CD4-positive, alpha-beta T cell treated with Interleukin-2 at 100 ng/mL for 4 hours (primary cell): ENCODE measurements around the gene NEXN.
"Not testable (repeated sequence)": the region's sequence is repeated elsewhere in the genome, so short reads cannot be mapped to it uniquely, and the experiment has no call there.

Experiments used
- DNase-seq: peaks from one replicate; pipeline ENCODE4 v3.0.0-alpha.2; 2020; ENCODE audit warnings: low spot score

NEXN gene

DNA sequence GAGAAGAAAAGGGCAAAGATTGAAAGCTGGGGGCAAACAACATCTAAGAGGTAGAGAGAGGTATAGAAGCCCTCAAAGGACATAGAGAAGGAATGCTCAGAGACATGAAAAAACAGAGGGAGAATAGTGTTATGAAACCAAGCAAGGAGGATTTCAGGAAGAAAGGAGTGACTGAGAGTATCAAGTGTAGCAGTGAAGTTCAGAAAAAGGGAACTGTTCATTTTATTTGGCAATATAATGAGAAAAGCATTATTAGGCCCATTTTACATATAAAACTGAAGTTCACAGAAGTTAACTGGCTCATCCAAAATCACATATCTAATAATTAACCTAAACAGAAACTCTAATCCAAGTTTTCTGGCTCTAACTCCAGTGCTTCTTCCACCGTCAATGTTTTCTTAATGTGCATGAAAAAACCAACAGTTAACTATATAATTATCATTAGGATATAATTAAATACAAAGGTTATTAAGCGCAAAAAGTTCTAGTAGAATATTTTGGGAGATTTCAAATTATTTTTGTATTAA is 17.7 kb downstream of the NEXN start:
- no peak for DNase-seq

DNA sequence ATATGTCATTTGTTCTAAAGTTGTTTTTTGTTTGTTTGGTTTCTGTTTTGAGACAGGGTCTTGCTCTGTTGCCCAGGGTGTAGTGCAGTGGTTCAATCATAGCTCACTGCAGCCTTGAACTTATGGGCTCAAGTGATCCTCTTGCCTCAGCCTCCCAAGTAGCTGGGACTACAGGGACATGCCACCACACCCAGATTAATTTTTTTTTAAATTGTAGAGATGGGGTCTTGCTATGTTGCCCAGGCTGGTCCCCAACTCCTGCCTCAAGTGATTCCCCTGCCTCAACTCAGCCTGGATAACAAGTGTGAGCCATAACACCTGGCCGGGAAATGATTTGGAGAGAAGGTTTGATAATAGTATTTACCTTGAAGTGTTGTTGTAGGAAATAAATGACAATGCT is 18.2 kb downstream of the NEXN start:
- DNase-seq, result no peak

DNA sequence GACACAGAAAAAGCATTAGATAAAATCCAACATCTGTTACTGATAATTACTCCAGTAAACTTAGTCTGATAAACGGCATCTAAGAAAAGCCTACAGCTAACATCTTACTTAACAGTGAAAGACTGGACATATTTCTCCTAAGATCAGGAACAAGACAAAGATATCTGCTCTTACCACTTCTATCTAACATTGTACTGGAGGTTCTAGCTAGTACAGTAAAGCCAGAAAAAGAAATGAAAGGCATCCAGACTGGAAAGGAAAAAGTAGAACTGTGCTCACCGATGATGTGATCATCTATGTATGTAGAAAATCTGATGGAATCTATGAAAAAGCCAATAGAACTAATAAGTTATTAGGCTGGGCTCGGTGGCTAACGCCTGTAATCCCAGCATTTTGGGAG is 21.7 kb downstream of the NEXN start:
- DNase-seq, result no peak

DNA sequence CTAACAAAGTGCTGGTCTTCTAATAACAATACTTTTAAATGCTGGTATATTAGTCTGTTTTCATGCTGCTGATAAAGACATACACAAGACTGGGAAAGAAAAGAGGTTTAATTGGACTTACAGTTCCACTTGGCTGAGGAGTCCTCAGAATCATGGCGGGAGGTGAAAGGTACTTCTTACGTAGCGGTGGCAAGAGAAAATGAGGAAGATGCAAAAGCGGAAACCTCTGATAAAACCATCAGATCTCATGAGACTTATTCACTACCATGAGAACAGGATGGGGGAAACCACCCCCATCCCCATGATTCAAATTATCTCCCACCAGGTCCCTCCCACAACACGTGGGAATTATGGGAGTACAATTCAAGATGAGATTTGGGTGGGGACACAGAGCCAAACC is 30.5 kb downstream of the NEXN start:
- DNase-seq, result not testable (repeated sequence)

DNA sequence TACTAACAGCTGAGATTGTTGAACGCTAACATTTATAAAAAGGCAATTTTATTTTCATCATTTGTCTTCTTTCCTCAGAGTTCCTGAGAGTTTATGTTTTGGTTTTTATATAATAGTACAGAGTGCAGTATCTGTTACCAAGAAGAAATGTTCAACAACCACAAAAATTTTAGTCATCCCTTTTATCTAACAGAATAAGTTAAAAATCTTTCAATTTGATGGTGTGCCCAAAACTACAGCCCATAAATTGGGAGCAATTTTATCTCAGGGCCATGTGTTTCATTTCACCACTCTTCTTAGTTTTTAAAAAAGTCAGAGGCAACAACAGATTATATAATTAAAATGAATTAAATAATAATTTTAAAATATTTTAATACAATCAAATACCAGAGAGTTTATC is 37.1 kb downstream of the NEXN start:
- DNase-seq, result no peak

DNA sequence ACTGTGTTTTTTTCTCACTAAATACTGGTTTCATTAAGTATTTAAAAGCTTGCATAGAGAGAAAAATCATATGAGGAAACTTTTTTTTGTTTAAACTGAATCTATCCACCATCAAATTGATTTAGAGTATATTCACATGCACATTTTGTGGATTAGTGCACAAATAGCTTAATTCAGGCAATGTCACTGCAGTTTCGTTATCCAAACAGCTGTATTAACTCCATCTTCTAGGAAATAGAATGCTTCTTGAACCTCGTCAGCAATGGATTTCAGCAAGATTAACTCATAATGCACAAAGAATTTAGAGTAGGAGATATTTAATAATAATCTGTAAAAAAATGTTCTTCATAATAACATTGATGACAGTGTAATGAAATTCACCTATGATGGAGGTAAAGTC is 37.5 kb downstream of the NEXN start:
- DNase-seq, result no peak

DNA sequence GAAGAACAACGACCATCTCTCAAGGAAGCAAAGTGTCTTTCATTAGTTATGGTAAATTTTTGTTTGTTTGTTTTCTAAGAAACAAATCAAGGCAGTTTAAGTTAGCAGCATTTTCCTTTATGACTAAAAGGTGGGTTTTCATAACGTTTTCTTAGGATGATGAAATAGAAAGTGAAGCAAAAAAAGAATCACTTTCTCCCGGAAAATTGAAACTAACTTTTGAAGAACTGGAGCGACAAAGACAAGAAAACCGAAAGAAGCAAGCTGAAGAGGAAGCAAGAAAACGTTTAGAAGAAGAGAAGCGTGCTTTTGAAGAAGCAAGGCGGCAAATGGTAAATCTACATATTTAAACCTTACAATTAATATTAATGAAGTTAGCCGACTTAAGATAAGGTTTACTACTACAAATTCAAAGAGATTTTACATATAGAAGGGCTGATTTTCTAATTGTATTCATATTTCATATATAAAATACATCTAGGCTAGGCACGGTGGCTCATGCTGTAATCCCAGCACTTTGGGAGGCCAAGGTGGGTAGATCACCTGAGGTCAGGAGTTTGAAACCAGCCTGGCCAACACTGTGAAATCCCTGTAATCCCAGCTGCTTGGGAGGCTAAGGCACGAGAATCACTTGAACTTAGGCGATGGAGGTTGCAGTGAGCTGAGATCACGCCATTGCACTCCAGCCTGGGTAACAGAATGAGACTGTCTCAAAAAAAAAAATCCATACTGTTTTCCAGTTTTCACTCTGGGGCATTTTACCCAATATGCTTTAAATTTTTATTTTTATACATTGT is 38.3 kb downstream of the NEXN start:
- DNase-seq, result peak; percentile 13

DNA sequence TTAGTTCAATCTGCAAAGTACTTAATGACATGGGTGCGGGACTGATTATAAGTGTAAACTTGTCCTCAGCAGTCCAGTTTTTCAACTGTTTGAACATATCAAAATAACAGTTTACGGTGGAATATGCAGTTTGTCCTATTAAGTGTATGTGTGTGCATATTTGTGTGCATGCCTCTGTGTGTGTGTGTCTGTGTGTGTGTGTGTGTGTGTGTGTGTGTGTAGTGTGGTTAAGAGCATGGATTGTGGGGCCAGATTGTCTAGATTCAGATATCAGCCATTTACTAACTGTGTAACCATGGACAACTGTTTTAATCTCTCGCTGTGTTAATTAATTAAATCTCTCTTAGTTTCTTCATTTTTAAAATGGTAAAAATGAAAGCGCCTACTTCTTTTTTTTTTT is 39.0 kb downstream of the NEXN start:
- no peak for DNase-seq

DNA sequence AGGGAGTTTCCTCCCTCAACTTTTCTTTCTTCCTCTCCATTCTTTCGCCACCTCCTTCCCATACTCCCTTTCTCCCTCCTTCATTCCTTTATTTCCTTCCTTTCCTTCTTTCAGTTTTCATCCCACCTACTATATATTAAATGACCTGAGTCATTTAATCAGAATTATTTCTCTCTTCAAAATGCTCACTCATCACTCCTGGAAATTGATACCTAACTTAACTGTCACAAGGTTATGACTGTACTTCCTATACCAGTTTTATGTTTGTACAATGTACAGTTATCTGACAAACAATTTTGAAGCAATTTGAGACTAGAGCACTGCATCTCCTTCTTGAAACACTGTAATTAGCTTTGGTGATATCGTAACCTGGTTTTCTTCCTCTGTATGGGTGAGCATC is 41.4 kb downstream of the NEXN start:
- DNase-seq, result no peak

DNA sequence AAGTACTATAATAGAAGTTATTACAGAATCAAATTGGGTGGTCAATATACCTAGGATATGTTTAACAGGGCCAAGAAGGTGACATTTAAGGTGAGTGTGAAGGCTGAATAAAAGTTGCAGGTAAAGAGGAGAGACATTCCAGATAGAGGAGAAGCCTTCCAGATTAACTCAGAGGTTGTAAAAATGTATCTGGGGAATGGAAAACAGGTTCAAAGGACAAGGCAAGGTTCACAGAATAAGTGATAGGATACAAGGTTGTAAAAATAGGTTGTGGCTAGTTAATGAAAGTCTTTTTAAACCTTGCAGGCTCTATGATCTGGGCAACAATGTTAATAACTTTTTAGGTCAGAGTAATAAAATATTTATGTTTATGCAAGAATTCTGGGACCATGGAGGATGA is 50.2 kb downstream of the NEXN start:
- no peak for DNase-seq

DNA sequence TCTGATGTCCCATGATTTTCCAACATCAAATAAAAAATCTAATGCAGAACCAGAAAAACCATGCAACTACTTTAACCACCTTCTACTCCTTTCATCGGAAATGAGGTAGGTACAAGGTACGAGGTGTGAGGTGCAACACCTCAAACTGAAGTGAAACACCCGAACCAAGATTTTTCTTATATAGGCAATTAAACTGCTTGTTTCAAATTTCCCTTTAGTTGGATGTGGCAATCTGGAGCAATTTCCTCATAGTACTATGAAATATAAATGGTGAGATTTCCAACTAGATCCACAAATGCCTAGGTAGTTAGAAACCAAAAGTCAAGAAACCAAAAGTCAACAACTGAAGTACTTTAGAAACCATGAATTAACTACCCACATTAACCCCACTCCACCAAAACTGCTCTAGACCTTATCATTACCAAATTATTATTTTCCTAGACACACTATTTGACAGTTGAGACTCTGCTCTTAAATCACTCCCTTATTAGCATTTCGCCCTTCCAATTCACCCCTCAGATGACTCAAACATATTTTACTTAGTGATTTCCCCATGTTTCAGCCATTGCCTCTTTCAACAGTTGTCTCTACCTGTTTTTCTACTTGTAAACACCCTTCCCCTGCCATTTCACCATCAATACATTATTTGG is 52.6 kb downstream of the NEXN start:
- DNase-seq, result no peak

DNA sequence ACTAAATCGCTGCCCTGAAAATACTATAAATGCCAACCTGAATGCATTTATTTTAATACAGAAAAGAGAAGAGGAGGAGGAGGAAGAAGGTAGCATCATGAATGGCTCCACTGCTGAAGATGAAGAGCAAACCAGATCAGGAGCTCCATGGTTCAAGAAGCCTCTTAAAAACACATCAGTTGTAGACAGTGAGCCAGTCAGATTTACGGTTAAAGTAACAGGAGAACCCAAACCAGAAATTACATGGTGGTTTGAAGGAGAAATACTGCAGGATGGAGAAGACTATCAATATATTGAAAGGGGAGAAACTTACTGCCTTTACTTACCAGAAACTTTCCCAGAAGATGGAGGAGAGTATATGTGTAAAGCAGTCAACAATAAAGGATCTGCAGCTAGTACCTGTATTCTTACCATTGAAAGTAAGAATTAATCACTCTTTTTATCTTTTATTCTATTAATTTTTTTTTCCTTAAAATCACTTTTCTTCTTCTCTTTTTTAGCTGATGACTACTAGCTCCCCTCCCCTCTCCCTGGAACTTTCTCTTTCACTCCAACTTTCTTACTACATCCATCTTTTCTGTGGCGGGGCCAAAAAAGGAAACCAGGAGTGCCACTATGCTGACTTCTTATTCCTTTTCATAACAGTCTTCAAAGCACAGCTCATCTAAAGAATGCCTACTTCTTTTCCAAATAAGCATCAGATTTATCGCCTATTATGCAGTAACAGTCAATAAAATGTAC is 54.1 kb downstream of the NEXN start:
- DNase-seq, result no peak

DNA sequence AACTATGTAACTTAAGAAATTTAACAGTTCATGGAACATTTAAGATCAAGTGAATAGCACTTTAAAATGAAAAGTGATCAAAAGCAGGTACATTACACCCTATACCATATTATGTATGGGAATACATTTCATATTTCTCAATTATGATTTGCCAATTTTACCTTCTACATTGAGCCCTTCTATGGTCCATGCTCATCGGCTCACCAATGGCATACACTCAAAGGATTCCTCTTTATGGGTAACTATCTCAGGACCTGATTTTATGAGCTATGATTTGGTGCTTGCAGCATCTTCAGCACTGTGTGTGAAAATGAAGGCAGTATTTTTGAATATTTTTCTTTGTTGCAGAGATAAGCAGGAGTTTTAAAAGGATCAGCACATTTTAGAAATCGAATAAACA is 56.9 kb downstream of the NEXN start:
- no peak for DNase-seq

DNA sequence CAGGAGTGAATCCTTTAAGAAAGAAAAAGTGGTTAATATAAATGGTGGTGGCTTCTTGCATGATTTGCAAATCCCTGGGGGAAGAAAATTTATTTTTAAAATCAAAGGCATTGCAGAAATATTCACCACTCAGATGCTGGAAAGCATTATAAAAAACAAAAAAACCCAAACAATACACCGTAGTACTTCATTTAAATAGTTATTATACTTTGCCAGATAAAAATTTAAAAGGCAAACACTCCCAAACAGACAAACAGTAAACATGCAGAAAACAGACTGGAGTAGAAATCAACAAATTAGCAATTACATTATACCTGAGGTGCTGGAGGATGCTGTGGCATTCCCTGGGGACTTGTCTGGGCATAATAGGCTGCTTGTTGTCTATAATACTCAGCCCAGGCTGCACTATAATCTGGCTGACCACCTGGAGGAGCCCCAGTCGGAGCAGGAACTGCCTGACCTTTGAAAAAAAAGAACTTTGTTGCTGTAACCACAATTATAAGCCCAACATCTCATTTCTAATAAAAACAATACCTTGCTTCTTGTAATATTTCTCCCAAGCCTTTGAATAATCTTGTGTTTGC is 60.5 kb downstream of the NEXN start:
- DNase-seq, result no peak

DNA sequence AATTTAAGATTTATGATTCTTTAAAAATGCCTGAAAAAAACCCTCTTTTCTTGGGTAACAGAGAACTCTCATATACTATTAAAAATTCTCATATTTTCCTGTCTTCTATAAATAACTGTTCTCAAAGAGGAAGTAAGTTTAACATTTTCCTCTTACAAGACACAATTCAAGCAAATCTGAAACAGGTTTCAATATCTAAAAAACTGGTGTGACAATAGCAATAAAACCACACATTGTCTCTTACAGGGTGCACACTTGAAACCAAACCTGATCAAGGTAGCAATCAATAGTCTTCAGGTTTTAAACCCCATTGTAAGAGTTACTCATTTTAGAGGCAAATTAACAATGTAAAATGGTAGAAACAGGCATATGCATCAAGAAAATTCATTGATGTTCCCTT is 62.4 kb downstream of the NEXN start:
- no peak for DNase-seq

DNA sequence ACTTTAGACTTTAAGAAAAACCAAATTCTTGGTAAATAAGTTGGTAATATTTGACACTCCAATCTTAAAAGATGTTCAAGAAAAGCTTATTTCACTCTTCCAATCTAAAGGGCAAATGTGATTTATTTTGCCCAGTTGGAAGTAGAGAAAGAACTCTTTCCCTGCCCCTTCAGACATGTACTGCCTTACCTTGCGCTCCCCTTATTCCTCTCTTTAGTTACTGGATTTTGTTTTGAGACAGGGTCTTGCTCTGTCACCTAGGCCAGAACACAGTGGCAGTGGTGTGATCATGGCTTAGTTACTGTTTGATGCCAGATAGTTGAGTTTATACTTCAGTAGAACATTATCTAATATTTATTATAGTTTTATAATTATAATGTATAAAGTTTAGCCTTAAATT is 62.9 kb downstream of the NEXN start:
- no peak for DNase-seq

DNA sequence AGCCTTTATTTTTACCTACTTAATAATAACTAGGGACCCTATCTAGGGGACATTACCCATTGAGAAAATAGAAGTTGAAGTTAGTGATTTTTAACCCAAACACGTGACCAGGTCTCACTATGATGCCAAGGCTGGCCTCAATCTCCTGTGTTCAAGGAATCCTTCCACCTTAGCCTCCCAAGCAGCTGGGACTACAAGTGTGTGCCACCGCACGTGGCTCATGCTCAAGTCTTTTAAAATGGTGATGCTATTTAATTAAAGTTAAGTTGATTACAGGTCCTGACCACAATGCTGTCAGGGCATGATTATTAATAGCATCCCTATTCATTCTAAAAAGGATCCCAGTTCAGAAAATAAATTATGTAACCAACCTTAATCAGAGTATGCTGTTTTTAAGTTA is 65.5 kb downstream of the NEXN start:
- no peak for DNase-seq

DNA sequence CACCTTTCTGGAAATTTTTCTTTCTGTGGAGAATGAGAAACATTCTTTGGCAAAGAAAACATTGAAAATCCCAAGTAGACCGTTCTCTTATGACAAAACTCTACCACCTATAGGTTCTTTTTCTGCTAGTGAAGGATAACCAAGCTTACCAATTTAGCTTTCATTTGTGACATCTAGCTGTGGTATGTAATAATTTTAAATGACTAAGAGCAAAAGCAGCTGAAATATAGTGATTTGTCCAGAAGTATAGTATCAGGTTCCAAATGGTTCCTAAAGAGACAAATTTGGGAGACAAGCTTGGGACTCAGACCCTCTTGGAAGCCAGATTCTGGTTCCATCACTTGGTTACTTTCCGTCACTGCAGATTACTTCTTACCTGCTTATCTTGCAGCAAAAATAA is 66.1 kb downstream of the NEXN start:
- DNase-seq, result no peak

DNA sequence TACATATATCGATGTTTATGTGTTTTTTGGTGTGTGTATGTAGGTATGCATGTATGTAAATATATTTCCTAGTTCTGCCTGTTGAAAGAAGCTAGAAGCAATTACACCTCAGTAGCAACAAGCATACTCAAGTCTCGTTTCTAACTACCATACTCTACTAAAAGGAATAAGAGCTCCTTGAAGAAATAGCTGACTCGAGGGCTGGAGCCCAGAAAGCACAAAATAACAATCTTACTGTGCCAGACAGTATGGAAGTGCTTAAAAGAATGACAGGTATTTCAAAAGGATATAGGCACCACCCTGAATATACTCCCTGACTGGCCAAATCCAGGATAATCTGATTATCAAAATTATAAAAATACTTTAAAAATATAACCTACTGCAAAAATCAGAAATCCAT is 67.3 kb downstream of the NEXN start:
- DNase-seq, result no peak

DNA sequence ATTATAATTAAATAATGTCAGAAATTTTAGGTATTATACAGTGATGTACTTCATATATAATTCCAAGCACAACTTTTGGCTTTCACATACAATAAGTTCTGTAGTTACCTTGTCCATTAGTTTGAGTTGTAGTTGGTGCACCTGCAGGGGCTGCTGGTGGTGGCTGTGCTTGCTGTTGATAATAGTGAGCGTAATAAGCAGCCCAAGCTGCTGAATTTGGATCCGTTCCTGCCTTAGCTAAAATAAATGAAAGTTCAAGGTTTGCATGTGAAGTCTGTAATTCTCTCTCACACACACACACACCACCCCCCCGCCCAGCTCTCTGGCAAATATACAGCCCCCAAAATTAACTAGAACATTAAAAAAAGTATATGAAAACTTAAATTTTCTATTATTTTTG is 68.0 kb downstream of the NEXN start:
- no peak for DNase-seq

DNA sequence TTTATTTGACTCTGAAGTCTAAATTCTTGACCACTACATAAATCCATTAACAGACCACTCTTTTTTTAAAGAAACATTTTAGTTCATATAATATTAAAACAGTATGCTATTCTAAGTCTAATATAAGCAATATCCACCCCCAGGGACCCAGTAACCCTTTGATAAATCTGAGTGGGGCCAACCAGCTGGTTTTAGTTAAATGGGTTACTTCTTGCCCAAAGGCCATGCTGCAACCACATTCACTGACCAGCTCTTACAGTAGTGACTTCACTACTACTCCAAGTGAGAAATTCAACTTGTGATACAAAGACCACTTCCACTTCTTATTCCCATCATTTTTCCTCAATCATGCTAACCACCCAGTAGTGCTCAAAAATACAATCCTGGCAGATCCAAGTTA is 70.0 kb downstream of the NEXN start:
- DNase-seq, result no peak

DNA sequence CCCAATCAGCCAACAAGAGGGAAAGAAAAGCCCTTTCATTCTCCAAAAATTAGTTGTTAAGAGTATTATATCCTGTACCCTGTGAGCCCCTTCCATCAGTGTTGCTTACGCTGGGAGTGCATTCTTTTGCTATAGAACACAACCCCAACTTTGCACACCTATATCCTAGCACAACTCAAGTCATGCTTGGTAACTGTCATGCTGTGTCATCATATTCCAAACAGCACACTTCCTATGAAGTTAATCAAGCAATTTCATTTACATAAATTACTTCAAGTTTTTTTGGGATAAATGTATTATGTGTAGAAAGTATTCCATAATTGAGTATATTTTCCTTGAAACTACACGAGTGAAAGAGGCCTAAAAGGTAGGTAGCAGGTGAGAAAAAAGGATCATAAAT is 70.4 kb downstream of the NEXN start:
- DNase-seq, result no peak

DNA sequence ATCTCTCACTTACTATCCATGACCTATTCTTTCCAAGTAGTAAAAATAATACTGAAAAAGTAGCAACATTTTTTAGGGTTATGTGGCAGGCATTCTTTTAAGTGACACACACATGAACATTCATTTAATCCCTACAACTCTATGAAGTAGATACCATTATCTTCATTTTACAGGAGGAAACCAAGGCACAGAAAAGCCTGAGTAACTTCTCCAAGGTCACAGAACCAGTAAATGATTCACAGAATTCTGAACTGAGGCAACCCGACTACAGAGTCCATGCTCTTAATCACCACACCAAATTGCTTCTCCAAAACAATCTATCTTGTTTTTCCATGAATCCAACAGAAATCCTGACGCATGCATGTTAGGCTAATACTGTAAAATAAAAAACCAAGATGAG is 73.0 kb downstream of the NEXN start:
- no peak for DNase-seq
